LHCN-M2 (cell line): ENCODE results near the gene STK17A. TPM values are rescaled to one million over a fixed set of nuclear protein-coding genes. Genes with fewer than 3 reads are reported as not detected.
A peak's percentile ranks its signal among the peaks of the same experiment; 100 is the strongest.

ENCODE experiments used
- DNase-seq: peaks from one replicate; pipeline ENCODE4 v3.0.0-alpha.2; 2012; ENCODE audit warnings: low read depth
- total RNA-seq: library from RNA; depleted of rRNA; stranded (reverse); fragments of >200 nt; gene quantifications from 2 replicates; pipeline ENCODE4 v1.2.3, GENCODE V29; 2014

Gene STK17A
- total RNA-seq, 1 experiment from 2014 or later, result 42.1 TPM

DNA sequence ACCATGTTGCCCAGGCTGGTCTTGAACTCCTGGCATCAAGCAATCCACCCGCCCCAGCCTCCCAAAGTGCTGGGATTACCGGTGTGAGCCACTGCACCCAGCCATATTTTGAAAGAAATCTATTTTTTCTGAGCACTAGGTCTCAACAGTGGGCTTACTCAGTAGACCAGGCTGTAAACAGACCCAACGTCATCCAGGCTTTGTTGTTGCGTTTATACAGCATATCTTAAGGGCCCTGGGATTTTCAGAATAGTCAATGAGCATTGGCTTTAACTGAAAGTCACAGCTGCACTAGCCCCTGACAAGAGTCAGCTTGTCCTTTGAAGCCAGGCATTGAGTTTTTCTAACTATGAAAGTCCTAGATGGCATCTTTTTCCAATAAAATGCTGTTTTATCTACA is 49.8 kb downstream of the STK17A start:
- DNase-seq, result no peak

DNA sequence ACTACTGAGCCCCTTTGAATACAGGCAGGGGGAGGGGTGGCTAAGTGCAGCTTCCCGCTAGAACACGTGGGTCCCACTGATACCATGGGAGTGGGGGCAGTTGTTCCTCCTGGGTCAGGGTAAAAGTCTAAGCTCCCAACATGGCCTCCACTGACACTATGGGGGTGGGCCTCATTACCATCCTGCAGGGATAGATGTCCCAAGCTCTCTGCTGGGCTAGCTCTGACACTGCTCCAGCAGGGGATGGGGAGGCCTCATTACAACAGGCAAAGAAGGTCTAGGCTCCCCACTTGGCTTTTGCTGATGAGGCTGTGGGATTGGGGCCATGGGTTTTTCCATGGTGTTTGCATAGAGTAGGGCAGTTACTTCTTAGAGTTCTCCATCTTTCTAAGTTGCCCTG is 51.5 kb downstream of the STK17A start:
- DNase-seq, result no peak

DNA sequence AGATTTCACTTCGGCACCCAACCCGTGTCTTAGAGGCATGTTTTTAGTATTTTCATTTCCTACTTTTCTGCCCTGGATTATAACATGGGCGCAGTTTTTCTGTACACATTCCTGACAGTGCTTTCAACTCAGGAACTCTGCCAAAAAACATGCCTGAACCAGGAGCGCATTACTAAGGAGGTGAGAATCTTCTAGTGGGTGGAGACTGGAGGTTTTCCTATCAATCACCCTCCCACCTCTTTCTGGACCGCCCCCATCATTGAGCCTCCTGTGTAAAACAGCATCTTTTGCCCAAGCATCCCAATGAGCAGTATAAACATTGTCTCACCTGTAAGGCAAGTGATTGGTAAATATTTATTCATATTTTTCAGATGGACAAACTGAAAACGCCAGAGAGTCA is 53.2 kb downstream of the STK17A start:
- no peak for DNase-seq

DNA sequence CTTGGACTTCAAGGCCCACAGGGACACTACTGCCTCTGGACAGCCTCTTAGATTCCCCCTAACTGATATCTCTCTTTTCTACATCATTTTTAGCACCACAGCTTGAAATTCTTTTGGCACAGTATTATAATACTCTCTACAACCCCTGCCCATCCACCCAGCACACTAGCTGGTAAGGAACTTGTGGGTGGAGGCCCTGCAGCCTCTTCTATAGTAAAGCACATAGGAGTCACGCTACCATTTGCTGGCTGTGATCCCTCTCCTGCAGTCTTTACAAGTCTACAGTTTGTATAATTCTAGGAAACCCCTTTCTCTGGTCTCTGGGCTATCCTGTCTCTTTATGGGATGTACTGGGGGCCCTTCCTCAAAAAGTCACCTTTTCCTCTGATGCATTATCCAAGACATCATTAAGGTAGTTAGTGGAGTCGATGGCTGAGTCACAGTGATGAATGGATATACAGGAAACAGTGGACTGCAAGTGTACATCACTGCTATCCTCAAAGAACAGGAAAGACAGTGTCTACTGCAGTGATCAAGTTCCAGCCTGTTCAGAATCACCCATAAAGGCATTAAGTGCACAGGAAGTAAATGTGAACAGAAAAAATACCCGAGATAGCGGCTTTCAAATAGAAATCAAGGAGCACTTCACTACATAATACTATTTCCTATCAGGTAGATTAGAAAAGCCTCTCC is 54.4 kb downstream of the STK17A start:
- peak; percentile 31 for DNase-seq

DNA sequence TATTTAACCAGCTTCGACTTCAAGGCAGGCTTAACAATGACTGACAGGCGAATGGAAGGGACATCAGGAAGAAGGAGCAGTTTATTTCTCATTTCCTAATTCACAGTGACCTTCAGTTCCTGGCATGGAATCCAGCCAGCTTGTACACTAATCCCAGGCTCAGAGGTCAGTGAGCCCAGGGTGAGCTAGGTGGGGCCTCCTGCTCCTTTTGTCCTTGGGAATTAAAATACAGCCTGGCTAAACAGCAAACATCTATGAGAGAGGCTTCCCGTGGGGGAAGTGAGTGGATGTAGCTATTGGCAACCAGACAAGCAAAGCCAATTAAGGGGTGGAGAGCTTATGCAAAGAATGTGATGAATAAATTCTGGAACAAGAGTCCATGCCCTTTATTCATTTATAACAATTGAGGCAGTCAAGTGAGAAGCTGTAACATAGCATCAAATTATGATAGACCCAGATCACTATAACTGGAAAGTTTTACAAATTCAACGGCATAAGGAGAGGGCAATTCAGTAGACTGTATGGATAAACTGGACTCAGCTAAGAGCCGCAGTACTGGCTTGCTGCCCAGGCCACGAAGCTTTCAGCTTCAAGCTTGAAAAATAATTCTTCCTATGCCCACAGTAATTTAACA is 57.1 kb downstream of the STK17A start:
- peak; percentile 88 for DNase-seq

DNA sequence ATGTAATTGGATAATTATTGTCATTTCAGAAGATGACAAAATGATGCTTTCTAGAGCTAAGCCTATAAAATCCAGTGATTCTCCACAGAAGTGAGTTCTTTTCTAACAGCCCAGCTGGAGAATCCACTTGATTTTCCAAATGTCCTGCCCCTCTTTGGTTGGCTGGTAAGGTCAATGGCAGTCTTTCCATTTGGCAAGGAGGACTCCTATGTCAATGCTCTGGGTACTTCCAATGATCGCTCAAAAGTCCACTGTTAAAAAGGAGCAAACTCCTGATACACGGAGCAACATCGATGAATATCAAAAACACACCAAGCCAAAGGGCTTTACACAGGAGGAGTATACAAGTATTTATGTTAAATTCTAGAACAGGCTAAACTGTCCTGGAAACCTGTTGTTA is 57.8 kb downstream of the STK17A start:
- no peak for DNase-seq

DNA sequence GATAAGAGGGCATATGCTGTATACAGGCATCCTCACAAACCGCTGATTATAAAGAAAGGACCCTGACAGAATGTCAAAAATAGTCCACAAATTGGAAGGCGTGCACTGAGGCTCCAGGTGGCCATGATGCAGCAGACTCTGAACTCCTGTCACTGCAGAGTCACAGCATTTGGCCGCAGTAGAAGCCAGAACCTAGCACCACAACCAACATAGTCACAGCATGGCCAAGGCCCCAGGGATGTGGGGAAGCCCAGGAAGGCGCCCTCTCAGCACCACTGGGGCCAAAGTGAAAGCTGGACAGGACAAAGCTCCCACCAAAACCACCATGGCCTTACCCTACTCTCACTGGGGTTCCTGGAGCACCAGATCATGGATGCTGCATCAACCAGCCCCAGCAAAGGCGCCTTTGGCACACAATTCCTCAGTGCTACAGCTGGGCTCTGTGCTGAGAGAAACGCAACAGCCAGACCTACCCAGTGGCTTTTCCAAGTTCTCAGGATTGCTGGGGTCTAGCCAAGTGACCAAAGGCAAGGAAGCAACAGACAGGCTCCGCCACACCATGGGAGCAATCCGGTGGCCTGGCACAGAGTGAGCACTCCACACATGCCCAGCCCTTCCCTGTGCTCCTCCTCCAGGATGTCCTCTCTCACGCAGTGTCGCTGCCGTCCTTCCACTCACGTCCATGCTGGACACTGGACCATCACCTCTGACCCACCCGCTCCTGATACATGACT is 60.2 kb downstream of the STK17A start:
- DNase-seq, result no peak

DNA sequence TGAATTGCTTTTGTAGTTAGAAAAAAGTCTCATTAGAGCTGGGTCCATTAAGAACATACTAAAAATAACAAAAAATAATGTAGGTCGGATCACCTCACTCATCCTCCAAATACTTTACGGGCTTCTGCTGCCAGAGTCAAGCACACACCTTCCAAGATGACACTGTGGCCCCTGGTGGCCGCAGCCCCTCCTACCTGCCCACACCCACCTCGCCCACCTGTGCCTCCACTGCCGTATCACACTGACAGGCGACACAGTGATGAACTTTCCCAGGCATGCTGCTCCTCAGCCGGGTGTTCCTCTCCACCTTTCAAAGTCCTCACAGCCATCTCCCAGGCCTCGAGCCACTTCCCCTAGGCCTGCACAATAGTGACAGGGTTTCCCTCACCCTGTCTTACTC is 60.9 kb downstream of the STK17A start:
- DNase-seq, result no peak

DNA sequence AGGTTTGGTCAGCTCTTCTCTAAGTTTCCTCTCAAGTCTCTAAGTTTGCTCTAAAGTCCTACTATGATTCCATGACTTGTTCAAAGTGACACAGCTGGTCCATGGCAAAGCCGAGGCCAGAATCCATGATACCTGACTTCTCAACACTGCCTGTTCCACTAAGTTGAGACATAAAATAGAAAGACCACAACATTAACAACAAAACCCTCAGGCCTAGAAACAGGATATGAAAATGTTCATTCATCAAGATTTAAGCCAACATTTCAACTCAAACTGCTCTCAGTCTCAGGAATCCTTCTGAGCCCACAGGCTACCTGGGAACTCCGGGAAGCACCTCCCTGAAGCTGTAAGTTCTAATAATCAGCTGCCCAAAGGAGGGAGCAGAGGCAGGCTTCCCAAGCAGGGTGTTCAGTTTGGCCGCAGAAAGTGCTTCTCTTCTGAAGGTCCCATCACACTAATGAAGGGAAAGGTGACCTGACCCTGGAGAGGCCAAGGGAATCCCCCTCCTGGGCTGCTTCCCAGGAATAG is 62.9 kb downstream of the STK17A start:
- no peak for DNase-seq

DNA sequence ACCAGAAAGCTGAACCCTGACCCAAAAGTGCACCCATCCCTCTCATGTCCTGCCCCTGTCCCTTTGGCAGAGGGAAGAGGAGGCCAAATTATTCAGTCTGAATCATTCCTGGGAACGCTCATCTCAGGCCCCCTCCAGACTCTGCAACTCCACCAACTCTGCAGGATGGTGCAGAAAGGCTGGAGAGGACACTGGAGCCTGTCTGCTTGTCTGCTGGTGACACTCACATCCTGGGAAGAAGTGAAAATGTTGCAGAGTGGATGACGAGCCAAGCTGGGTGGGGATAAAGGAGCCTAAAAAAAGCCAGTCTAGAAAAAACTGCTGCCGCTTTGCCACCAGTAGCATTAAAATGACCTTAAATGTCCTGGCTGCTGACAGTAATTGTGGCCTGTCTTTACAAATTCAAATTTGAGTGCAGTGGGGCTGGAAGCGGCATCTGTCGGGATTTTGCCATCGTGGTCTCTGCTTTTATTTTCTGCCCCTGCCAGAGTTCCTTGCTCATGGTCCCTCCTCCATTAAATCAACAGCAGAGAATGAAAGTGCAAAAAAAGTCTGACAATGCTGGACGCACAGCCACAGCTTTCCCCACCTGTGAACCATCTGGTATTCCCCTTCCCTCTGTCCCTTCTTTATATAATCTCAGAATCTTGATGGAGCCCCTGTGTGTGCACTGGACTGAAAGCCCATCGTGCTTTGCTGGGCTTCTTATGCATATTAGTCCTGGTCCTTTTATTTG is 63.9 kb downstream of the STK17A start:
- DNase-seq, result peak; percentile 72

DNA sequence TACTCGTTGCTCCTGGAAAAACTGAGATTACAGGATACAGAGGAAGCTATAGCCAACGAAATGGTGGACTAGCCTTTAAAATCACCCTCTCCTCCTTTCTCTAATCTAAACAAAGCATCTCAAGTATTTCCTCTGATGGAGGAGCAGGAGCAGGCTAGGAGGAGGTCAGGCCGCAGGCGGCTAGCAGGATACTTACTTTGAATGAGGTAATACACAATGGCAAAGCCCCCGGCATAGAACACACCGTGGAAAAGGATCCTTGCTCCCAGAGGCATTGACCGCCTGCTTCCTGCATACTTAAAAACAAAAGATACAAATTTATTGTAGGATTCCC is 64.4 kb downstream of the STK17A start:
- peak; percentile 52 for DNase-seq

DNA sequence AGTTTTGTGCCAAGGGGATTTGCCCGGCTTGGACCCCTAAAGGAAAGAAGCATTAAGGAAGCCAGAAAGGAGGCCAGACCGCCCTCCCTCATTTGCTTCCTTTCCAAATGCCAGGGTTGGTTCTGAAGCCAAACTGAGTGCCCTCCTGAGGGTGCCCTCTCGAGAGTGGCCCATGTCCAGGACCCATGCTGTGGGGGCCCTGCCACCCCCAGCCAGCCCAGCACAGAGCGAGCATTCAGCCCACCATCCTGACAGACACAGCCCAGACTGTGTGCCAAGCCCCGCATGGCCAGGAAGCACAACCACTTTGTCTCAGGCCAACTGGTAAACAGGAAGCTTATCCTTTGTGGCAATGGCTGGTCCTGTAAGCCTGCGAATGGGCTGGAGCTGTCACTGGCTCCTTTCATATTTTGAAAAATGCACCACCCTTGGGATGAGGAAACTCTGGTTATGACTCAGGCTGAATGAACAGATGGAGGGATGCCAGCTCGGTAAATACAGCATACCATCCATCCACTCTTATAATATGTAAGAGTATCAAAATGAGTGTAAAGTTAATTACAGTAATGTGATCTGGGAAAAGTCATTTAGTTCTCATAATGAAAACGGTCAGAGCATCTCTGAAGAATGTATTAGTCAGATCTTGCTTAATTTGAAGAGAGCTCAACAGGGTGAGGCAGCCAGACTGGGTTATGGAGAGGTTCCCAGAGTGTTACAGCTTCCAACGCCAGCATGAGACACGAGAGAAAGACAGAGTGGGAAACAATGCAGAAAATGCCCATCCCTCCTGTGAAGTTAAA is 65.0 kb downstream of the STK17A start:
- DNase-seq, result peak; percentile 100

DNA sequence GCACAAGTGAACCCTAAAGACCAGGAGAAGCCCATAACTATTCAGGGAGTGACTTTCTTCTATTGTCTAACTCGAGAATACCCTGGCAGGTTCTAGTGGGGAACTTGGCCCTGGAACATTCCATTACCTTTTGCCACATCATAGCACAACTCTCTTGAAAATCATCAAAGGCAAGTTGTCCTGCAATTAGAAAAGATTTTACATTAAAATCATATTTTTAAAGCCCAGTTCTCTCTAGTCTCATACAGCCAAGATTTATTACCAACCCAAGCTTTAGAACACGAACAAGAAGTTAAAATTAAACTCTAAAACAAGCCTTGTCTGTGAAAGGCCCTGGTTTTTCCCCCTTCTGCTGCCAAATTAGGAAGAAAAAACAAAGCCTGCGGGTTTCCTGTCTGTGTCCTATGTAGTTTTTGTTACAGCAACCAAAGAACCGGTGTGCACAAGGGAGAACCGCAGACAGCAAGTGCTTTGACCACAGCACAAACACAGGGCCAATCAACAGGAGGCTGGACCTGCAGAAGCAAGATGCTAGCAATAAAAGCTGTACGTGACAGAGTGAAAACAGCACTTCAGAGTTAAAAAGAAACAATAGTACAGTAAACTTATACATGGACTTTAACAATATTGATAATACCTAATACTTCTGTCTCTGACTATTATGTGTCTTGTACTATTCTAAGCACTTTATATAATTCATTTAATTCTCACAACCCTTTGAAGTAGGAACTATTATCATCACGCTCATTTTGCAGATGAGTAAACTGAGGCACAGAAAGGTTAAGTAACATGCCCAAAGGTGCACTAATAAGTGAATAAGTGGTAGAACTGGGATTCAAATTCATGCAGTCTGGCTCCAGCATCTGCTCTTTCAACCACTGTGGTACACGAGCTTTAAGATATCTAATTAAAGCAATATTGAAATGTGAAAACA is 65.8 kb downstream of the STK17A start:
- DNase-seq, result peak; percentile 92

DNA sequence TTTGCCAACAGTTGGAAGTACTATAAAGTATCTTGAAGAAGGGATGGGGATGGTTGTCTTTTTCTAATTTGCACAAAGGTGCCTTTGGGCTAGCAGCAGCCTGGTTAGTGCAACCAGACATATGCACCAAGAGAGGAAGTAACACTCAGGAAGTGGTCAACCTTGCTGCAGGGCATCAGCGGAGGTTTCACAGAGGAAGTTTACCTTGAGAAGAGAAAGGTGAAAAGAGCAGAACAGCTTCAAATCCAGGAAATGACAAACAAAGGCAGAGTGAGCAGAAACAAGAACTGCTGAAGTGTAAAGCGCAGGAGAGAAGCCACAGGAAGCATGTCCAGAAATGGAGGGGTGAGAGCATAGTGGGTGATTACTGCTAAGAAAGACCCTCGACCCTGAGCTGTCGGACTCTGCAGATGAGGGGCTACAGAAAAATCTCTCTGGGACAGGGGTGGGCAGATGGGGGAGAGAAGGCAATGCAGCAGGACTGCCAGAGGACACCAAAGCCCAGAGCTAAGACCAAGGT is 66.9 kb downstream of the STK17A start:
- DNase-seq, result no peak

DNA sequence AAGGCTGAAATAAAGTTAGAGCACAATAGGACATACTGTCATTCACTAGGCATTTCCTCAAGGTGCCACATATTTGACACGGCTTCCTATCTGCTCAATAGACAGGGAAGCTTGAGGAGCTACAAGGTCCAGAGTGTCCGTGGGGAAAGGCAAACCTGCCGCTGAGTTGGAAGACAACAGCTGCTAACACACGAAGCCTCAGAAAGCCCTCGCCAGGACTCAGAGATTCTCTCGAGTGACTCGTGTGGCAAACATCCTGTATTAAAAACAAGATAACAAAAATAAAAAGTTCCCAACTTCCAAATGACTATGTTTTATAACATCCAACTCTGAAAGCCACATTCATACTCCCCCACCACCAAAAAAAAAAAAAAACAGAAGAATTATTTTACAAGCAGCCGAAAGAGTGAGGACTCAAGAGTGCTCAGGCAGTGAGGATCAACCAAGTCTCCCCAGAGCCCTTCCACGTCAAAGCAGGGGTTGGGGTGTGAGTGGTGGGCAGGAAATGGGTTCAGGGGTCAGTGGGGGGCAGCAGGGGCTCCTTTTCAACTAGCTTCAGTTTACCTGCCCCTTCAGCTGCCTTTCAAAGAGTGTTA is 67.6 kb downstream of the STK17A start:
- DNase-seq, result peak; percentile 94

DNA sequence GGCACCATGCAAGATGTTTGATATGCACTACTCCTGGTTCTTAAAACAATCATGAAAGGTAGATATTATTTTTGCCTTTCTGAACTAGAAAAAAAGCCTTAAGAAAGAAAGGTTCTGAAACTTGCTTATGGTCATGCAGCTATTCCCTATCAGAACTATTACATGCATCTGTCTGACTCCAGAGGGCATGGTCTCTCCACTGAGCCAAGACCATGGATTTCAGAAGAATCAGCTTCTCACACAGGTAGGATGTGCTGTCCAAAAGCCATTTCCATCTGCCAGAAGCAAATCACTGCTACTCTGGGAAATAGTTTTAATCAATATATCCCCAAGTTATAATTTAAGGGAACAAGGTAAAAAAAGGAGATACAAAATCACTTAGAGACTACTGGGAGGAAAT is 69.5 kb downstream of the STK17A start:
- no peak for DNase-seq

DNA sequence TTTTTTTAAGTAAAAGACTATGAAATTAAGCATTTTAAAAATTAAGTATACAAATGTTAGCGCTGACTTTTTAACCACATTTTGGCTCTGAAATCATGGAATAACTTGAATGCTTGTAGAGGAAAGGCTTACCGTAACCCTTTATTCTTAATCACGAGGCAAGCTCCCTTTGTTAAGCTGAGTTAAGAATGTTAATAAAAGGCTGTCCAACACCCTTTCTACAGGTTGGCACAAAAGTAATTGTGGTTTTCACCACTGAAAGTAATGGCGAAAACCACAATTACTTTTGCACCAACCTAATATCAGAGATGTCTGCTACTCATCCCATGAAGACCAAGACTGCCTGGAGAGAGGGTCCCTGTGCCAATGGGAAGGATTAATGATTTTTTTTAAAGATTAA is 70.6 kb downstream of the STK17A start:
- no peak for DNase-seq

DNA sequence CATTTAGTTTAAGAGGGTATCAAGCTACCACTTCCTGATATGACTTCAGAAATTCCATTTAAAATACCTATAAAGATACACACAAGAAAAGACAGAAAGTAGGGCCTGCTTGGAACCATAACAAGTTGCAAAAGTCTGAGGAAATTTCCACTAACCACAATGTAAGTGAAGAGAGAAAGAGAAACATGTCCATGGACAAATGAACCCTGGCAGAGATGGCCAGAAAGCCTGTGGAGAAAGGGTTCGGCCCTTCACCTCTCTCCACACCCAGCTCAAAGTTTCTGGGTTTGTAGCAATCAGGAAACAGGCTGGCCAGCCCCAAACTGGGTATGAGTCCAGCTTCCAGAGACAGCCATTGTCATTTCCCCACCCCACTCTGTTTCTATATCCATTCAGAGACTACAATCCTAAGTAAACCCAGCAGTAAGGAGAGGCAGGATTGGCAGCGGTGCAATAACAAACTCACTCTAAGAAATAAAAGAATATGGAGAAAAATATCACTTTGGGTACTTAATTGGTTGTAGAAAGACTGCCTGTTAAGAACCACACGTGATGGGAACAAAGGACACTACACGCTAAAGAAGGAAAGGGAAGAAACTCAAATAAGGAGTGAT is 71.1 kb downstream of the STK17A start:
- DNase-seq, result no peak

DNA sequence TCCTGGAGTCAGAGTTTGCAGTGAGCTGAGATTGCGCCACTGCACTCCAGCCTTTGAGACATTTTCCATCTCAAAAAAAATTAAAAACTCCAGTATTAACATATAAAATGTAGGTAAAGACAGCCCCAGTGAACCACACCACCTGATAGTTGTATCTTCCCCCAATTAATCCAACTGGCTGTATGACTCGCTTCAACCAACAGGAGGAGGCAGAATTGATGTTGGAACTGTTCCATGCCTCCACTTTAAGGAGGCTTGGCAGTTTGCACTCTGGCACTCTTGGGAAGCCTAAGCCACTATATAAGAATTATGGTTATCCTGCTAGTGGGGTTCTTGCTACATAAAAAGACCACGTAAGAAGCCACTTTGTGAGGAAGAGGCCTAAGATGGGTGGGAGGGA is 72.7 kb downstream of the STK17A start:
- DNase-seq, result peak; percentile 28
